ENCODE results near the gene APEH.

The APEH gene

DNA sequence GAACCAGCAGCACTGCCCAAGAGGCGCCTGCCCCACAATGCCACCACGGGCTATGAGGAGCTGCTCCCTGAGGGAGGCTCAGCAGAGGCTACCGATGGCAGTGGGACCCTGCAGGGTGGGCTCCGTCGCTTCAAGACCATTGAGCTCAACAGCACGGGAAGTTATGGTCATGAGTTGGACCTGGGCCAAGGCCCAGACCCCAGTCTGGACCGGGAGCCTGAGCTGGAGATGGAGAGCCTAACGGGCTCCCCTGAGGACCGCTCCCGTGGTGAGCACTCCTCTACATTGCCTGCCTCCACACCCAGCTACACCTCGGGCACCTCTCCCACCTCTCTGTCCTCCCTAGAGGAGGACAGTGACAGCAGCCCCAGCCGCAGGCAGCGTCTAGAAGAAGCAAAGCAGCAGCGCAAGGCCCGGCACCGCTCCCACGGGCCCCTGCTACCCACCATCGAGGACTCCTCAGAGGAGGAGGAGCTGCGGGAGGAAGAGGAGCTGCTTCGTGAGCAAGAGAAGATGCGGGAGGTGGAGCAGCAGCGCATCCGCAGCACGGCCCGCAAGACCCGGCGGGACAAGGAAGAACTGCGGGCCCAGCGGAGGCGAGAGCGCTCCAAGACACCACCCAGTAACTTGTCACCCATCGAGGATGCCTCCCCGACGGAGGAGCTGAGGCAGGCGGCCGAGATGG lies 21.8 kb upstream of the APEH start:
- DNase-seq: no peak

DNA sequence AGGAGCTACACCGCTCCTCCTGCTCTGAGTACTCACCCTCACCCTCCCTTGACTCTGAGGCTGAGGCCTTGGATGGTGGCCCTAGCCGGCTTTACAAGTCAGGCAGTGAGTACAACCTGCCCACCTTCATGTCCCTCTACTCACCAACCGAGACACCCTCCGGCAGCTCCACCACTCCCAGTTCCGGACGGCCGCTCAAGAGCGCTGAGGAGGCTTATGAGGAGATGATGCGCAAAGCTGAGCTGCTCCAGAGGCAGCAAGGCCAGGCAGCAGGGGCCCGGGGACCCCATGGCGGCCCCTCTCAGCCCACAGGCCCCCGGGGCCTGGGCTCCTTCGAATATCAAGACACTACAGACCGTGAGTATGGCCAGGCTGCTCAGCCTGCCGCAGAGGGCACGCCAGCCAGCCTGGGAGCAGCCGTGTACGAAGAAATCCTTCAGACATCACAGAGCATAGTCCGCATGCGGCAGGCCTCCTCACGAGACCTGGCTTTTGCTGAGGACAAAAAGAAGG lies 21.2 kb upstream of the APEH start:
- no peak for DNase-seq

DNA sequence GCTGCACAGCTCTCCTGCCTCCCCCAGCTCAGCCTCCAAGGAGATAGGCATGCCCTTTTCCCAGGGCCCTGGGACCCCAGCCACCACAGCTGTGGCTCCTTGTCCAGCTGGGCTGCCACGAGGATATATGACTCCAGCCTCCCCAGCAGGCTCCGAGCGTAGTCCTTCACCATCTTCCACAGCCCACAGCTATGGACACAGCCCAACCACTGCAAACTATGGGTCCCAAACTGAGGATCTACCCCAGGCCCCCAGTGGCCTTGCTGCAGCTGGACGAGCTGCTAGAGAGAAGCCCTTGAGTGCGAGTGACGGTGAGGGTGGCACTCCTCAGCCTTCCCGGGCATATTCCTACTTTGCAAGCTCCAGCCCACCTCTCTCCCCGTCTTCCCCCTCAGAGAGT lies 20.5 kb upstream of the APEH start:
- no peak for DNase-seq

DNA sequence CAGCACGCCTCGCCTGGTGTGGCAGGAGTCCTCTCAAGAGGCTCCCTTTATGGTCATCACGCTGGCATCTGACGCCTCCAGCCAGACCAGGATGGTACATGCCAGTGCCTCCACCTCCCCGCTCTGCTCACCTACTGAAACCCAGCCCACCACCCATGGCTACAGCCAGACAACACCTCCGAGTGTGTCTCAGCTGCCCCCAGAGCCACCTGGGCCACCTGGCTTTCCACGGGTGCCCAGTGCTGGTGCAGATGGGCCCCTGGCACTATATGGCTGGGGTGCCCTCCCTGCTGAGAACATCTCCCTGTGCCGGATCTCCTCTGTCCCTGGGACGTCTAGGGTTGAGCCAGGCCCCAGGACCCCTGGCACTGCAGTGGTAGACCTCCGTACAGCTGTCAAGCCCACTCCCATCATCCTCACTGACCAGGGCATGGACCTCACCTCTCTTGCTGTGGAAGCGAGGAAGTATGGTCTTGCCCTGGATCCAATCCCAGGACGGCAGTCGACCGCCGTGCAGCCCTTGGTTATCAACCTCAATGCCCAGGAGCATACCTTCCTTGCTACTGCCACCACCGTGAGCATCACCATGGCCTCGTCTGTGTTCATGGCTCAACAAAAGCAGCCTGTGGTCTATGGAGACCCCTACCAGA lies 19.9 kb upstream of the APEH start:
- DNase-seq: no peak

DNA sequence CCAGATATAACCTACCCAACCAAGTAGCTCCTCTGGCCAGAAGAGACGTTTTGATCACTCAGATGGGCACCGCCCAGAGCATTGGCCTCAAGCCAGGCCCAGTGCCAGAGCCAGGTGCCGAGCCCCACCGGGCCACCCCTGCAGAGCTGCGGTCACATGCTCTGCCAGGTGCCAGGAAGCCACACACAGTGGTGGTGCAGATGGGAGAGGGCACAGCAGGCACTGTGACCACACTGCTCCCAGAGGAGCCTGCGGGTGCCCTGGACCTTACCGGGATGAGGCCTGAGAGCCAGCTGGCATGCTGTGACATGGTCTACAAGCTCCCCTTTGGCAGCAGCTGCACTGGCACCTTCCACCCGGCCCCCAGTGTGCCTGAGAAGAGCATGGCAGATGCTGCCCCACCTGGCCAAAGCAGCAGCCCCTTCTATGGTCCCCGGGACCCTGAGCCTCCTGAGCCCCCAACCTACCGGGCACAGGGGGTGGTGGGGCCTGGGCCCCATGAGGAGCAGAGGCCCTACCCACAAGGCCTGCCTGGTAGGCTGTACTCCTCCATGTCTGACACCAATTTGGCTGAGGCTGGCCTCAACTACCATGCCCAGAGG lies 19.1 kb upstream of the APEH start:
- DNase-seq: no peak

DNA sequence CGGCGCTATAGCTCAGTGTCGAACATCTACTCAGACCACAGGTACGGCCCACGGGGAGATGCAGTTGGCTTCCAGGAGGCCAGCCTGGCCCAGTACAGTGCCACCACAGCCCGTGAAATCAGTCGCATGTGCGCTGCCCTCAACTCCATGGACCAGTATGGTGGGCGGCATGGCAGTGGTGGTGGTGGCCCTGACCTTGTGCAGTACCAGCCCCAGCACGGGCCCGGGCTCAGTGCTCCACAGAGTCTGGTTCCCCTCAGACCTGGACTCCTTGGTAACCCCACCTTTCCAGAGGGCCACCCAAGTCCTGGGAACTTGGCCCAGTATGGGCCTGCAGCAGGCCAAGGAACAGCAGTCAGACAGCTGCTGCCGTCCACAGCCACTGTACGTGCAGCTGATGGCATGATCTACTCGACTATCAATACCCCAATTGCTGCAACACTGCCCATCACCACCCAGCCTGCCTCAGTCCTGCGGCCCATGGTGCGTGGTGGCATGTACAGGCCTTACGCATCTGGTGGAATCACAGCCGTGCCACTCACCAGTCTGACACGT lies 18.3 kb upstream of the APEH start:
- no peak for DNase-seq

DNA sequence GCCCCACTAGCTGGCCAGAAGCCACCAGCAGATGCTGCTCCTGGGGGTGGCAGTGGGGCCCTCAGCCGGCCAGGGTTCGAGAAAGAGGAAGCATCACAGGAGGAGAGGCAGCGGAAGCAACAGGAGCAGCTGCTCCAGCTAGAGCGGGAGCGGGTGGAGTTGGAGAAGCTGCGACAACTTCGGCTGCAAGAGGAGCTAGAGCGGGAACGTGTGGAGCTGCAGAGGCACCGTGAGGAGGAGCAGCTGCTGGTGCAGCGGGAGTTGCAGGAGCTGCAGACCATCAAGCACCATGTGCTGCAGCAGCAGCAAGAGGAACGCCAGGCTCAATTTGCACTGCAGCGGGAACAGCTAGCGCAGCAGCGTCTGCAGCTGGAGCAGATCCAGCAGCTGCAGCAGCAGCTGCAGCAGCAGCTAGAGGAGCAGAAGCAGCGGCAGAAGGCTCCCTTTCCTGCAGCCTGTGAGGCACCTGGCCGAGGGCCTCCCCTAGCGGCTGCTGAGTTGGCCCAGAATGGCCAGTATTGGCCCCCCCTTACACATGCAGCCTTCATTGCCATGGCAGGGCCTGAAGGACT lies 17.5 kb upstream of the APEH start:
- no peak for DNase-seq

DNA sequence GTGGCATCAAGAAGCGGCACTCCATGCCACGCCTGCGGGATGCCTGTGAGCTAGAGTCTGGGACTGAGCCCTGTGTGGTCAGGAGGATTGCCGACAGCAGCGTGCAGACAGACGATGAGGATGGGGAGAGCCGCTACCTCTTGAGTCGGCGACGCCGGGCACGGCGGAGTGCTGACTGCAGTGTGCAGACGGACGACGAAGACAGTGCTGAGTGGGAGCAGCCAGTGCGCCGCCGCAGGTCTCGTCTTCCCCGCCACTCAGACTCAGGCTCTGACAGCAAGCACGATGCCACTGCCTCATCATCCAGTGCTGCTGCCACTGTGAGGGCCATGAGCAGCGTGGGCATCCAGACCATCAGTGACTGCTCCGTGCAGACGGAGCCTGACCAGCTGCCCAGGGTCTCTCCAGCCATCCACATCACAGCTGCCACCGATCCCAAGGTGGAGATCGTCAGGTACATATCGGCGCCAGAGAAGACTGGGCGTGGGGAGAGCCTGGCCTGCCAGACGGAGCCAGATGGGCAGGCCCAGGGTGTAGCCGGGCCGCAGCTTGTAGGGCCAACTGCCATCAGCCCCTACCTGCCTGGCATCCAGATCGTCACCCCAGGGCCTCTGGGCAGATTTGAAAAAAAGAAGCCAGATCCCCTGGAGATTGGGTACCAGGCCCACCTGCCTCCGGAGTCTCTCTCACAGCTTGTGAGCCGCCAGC lies 16.8 kb upstream of the APEH start:
- DNase-seq: no peak

DNA sequence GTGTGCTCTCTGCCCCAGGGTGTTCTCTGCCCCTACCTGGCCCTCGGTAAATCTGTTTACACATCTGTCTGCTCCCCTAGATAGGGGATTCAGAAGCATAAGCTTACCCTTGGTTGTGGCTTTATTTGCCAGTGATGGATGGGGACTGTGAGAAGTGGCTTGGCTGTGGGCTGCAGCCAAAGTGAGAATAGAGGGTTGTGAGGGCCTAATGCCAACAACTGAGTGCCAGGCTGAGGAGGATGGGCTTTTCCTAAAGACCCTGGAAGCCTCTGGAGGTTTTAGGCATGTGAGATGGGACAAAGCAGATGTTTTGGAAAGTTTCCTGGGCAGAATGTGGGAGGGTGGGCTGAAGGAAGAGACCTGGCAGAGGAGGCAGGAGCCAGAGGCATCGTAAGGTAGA lies 15.4 kb upstream of the APEH start:
- DNase-seq: no peak

DNA sequence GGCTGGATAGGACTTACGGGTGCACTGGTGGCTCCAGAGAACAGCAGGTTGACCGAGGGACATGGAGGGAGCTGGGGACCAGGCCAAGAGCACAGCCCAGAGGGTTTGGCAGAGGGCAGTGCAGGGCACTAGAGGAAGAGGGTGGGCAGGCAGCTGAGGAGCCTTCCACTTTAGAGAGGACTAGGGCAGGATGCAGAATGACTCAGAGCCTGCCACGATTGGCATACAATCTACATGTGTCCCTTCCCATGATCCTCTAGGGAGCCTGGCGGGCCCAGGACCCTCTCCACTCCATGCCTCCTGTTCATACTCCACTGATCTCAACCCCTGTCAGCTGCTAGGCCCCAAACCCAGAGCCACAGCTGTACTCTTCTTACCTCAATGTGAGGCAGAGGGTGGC lies 14.4 kb upstream of the APEH start:
- no peak for DNase-seq

DNA sequence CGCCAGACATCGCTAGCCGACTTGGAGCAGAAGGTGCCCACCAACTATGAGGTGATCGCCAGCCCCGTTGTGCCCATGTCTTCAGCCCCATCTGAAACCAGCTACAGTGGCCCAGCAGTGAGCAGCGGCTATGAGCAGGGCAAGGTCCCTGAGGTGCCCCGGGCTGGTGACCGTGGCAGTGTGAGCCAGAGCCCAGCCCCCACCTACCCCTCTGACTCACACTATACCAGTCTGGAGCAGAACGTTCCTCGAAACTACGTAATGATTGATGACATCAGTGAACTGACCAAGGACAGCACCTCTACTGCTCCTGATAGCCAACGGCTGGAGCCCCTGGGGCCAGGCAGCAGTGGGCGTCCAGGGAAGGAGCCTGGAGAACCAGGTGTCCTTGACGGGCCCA lies 12.9 kb upstream of the APEH start:
- DNase-seq: no peak

DNA sequence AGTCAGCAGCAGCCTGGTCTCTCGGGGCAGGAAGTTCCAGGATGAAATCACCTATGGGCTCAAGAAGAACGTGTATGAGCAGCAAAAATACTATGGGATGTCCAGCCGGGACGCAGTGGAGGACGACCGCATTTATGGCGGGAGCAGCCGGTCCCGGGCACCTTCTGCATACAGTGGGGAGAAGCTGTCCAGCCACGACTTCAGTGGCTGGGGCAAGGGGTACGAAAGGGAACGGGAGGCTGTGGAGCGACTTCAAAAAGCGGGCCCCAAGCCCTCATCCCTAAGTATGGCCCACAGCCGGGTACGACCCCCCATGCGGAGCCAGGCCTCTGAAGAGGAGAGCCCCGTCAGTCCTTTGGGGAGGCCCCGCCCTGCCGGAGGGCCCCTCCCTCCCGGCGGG lies 12.1 kb upstream of the APEH start:
- no peak for DNase-seq

DNA sequence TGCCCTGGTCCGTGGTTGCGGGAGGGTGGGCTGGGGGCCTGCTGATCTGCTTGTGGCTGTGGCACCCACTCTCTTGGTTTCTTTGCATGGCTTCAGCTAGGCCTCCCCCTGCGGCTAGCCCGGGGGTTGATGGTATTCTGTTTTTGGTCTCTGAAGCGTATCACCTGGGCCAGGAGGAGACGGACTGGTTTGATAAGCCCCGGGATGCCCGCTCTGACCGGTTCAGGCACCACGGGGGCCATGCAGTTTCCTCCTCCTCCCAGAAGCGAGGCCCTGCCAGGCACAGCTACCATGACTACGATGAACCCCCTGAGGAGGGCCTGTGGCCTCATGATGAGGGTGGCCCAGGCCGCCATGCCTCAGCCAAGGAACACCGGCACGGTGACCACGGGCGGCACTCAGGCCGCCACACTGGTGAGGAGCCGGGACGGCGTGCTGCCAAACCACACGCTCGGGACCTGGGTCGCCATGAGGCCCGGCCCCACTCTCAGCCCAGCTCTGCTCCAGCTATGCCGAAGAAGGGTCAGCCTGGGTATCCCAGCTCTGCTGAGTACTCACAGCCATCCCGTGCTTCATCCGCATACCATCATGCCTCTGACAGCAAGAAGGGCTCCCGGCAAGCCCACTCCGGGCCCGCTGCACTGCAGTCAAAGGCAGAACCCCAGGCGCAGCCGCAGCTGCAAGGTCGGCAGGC lies 11.3 kb upstream of the APEH start:
- no peak for DNase-seq

DNA sequence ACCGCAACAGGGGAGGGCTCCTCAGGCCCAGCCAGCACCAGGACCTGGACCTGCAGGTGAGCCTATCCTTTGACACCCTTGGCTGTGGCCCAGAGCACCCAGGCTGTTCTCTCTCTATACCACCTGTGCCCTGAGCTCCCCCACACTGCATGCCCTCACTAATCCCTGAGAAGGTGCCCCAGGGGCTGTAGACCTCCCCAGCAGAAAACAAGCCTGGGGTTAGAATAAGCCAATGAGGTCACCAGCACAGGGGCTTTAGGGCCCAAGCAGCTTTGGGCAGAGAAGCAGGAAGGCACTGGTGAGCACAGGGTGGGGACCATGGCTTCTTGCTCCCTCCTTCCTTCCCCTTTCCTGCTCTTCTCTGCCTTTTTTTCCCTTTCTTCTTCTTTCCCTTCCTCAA lies 10.3 kb upstream of the APEH start:
- no peak for DNase-seq

DNA sequence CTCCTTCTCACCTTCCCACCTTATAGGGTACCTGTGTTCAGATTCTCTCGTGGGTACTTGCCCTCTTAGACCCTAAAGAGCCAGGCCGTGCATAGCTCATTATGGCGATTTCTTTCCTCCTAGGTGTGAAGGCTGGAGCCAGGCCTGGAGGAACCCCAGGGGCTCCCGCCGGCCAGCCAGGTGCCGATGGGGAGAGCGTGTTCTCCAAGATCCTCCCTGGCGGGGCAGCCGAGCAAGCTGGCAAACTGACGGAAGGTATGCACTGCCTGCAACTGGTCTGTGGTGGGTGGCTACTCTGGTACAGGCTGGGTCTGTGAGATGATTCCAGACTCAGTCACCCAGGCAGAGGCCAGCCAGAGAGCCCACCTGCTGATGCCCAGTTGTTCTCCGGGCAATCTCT lies 9.9 kb upstream of the APEH start:
- DNase-seq: no peak

DNA sequence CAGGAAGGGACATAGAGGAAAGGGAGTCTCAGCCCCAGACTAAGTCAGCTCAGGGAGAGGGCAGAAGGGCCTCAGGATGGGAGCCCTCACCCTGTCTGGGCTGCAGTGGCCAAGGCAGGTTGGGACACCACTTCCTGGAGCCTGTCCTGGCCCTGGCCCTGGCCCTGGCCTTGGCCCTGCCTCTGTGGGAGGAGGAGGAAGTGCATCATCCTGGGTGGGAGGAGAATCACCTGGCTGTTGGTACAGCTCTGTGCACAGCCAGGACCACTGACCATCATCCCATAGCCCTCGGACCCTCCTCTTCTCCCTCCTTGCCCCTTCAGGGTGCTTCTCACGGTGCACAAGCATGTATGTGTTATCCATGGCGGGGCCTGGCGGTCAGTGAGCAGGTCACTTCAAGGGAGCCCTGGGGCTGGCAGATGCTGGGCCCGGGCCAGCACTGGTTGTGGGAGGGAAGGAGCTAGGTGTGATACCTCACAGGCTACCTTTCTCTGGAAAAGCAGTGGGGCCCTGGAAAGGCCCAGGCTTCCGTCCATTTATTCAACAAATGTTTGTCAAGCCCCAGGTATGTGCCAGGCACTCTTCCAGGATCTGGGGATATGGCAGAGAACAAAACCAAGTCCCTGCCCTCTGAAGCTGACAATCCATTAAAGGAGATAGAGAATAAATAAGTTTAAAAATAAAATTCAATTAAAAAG lies 8.2 kb upstream of the APEH start:
- DNase-seq: no peak

DNA sequence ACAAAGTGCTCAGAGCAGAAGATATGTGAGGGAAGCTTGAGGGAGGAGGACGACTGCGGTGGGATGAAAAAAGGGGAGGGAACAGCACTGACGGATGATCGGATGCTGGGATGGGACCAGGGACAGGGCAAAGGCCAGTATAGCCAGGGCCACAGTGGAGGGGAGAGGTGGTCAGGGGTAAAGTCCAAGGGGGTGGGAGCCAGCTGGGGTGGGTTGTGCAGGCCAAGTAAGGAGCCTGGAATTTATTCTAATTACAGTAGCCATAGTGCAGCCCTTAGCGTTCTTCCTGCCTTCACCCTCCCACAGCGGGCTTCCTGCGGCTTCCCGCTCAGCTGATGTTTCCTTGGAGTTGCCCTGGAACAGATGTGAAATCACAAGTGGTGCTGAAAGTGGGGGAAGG lies 7.6 kb upstream of the APEH start:
- DNase-seq: no peak

DNA sequence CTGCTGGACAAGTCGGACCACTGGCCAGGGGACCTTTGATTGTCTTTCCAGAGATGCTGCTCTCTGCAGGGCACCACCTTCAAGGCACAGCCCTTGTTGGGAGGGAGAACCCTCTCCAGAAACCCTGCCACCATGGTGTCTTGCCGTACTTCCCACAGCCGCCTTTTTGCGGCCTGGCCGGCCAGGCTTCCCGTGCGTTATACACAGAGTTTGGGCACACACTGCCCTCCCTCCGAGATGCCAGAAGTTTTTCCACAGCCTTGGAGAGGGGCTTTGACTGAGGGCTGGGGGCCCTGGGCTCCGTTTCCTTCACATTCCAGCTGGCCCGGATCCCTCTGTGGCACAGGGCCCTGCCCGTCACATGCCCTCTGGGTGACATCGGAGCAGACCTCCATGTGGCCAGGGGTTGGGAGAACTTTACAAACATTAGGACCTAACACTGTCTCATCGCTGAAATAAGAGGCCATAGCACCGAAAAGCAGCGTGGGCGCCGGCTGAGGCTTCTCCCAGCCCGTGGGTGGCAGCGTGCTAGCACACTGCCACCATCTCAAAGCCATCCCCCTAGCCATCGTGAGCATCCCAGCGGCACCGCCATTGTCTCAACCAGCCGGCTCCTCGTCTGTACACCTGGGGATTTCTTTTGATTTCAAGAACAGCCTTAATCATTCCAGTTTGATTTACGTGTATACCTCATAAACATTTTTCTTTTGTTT lies 6.3 kb upstream of the APEH start:
- no peak for DNase-seq

DNA sequence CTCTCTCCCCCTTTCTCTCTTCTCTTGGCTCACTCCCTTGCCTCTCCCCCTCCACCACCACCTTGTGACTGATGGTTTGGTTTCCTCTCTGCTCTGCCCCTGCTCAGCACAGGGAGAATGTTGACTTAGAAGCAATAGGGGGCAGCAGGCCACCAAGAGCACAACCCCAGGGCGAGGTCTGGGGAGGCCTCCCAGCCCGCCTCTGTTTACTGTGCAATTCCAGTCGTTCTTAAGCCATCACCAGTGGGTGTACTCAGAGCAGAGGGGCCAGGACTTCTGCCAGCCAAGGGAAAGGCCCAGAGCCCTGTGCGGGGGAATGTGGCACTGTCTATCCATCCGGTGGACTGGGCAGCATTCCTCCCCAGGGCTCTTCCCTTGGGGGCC lies 5.7 kb upstream of the APEH start:
- no peak for DNase-seq

DNA sequence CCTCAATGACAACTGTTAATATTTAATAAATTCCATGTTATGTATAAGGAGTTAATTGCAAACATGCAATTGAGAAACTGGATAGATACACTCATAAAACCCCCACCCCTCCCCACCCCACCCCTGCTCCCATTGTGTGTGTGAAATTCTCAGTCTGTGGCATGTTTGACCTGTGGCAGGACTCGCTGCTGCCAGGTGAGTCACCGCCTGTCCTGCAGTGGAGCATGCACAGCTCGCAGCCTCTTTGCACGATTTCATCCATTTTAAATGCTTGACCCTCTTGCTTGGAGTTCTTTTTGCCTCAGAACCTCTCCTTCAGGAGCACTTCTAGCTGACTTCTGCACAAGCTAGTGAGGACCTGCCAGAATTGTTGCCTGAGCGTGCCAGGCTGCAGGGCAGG lies 5.3 kb upstream of the APEH start:
- no peak for DNase-seq

DNA sequence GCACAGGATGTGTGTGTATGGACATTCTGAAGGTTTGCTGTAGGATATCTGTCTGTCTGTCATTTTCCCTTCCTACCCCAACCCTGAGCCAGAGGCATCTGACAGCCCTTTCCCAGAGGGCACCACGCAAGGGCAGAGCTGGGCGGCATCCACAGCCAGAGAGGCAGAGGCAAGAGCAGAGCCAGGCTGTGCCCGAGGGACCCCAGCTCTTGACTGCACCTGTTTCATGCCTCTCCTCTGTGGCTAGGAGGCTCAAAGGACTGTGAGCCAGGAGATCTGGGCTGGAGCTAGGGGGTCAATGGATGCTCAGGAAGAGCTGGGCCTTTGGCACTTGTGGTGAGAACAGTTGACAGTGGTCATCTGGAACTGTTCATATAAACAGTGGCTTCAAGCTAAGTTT lies 4.8 kb upstream of the APEH start:
- no peak for DNase-seq

Measured in CD4-positive, alpha-beta T cell treated with Interleukin-4 for 1 hour (primary cell).